Activated T-helper 17 cell treated with anti-CD3 and anti-CD28 coated beads, Interleukin-2, amount 50 U/mL, for 72 hours (primary cell): ENCODE data around the gene KLHL26. TPM values are rescaled to one million over a fixed set of nuclear protein-coding genes. Genes with fewer than 3 reads are reported as not detected.

ENCODE experiments used
- ATAC-seq: fragments of 150-1000 bp; cut with Tn5 transposase; replicated peaks from 2 replicates; pipeline ENCODE4 v1.10.0; 2021; ENCODE audit warnings: mild to moderate bottlenecking, moderate library complexity
- H3K27ac Mint-ChIP-seq: one replicate; pipeline ENCODE4 v1.8.0; 2022; ENCODE audit warnings: mixed read lengths
- H3K27me3 Mint-ChIP-seq: one replicate; pipeline ENCODE4 v1.8.0; 2022; ENCODE audit warnings: mixed read lengths
- H3K36me3 Mint-ChIP-seq: one replicate; pipeline ENCODE4 v1.8.0; 2022; ENCODE audit warnings: low read depth, mild to moderate bottlenecking, mixed read lengths
- H3K4me1 Mint-ChIP-seq: one replicate; pipeline ENCODE4 v1.8.0; 2022; ENCODE audit warnings: mixed read lengths
- H3K4me3 Mint-ChIP-seq: one replicate; pipeline ENCODE4 v1.8.0; 2022; ENCODE audit warnings: mild to moderate bottlenecking, mixed read lengths
- H3K9me3 Mint-ChIP-seq: one replicate; pipeline ENCODE4 v1.8.0; 2022; ENCODE audit warnings: mixed read lengths
- total RNA-seq, 2 donors: library from RNA; stranded (reverse); gene quantifications; one replicate each; pipeline ENCODE4 v1.2.3, GENCODE V29; 2022

KLHL26 gene
- total RNA-seq, 2 donors from 2014 or later: 10.6 to 11.4 TPM

- no peak for ATAC-seq
- Mint-ChIP-seq H3K9me3 (no peaks in the 10 kb centered on the region), H3K4me1 (peaks cover 5% of the 10 kb centered on the region), H3K27ac (peak overlapping the region; percentile 87), H3K36me3 (no peaks in the 10 kb centered on the region), H3K4me3 (peak overlapping the region; percentile 91), H3K27me3 (no peaks in the 10 kb centered on the region)
Measured at GRCh38 chr19:18683958-18684641, 47.3 kb downstream of the KLHL26 start.

- H3K36me3 Mint-ChIP-seq: no peaks in the 10 kb centered on the region
- no peaks in the 10 kb centered on the region for H3K27me3 Mint-ChIP-seq
- no peak overlapping the region for H3K27ac Mint-ChIP-seq
- H3K9me3 Mint-ChIP-seq: no peaks in the 10 kb centered on the region
- peak overlapping the region; percentile 91 for H3K4me3 Mint-ChIP-seq
- no peak for ATAC-seq
- peaks cover 7% of the 10 kb centered on the region for H3K4me1 Mint-ChIP-seq
Measured at GRCh38 chr19:18684642-18684993, 47.8 kb downstream of the KLHL26 start.

- H3K4me3 Mint-ChIP-seq: no peak overlapping the region
- no peaks in the 10 kb centered on the region for H3K9me3 Mint-ChIP-seq
- no peak for ATAC-seq
- no peaks in the 10 kb centered on the region for H3K27me3 Mint-ChIP-seq
- H3K36me3 Mint-ChIP-seq: no peaks in the 10 kb centered on the region
- H3K4me1 Mint-ChIP-seq: peaks cover 10% of the 10 kb centered on the region
- no peak overlapping the region for H3K27ac Mint-ChIP-seq
Measured at GRCh38 chr19:18685597-18686190, 48.9 kb downstream of the KLHL26 start.

- Mint-ChIP-seq H3K27ac (no peak overlapping the region), H3K9me3 (no peaks in the 10 kb centered on the region), H3K4me3 (no peak overlapping the region), H3K27me3 (no peaks in the 10 kb centered on the region), H3K4me1 (peaks cover 8% of the 10 kb centered on the region), H3K36me3 (no peaks in the 10 kb centered on the region)
- ATAC-seq: no peak
Measured at GRCh38 chr19:18687740-18688465, 51.1 kb downstream of the KLHL26 start.

GRCh38 chr19:18696023-18696422 lies 59.2 kb downstream of the KLHL26 start:
- ATAC-seq: no peak
- Mint-ChIP-seq H3K27me3 (no peaks in the 10 kb centered on the region), H3K4me1 (peaks cover 13% of the 10 kb centered on the region)

GRCh38 chr19:18697680-18698079 lies 60.9 kb downstream of the KLHL26 start:
- H3K36me3 Mint-ChIP-seq: no peaks in the 10 kb centered on the region
- no peak overlapping the region for H3K27ac Mint-ChIP-seq
- ATAC-seq: no peak
- peaks cover 13% of the 10 kb centered on the region for H3K4me1 Mint-ChIP-seq
- no peak overlapping the region for H3K4me3 Mint-ChIP-seq
- no peaks in the 10 kb centered on the region for H3K9me3 Mint-ChIP-seq
- H3K27me3 Mint-ChIP-seq: no peaks in the 10 kb centered on the region

More at GRCh38 chr19:18696023-18696422, 59.2 kb downstream of the KLHL26 start:
- H3K36me3 Mint-ChIP-seq: no peaks in the 10 kb centered on the region
- no peaks in the 10 kb centered on the region for H3K9me3 Mint-ChIP-seq
- no peak overlapping the region for H3K27ac Mint-ChIP-seq
- no peak overlapping the region for H3K4me3 Mint-ChIP-seq

- H3K4me1 Mint-ChIP-seq: peaks cover 13% of the 10 kb centered on the region
- H3K27ac Mint-ChIP-seq: no peak overlapping the region
- no peak for ATAC-seq
- no peaks in the 10 kb centered on the region for H3K36me3 Mint-ChIP-seq
- H3K27me3 Mint-ChIP-seq: no peaks in the 10 kb centered on the region
- H3K9me3 Mint-ChIP-seq: no peaks in the 10 kb centered on the region
- peak overlapping the region; percentile 83 for H3K4me3 Mint-ChIP-seq
Measured at GRCh38 chr19:18698321-18699167, 61.7 kb downstream of the KLHL26 start.

- peak overlapping the region; percentile 83 for H3K4me3 Mint-ChIP-seq
- H3K27ac Mint-ChIP-seq: peak overlapping the region; percentile 79
- no peak for ATAC-seq
- no peaks in the 10 kb centered on the region for H3K9me3 Mint-ChIP-seq
- H3K4me1 Mint-ChIP-seq: peaks cover 13% of the 10 kb centered on the region
- no peaks in the 10 kb centered on the region for H3K36me3 Mint-ChIP-seq
- no peaks in the 10 kb centered on the region for H3K27me3 Mint-ChIP-seq
Measured at GRCh38 chr19:18699403-18700054, 62.7 kb downstream of the KLHL26 start.

GRCh38 chr19:18700501-18701249 lies 63.8 kb downstream of the KLHL26 start:
- ATAC-seq: peak; percentile 88
- Mint-ChIP-seq H3K4me1 (peaks cover 13% of the 10 kb centered on the region), H3K27ac (peak overlapping the region; percentile 79), H3K9me3 (no peaks in the 10 kb centered on the region), H3K36me3 (no peaks in the 10 kb centered on the region), H3K4me3 (peak overlapping the region; percentile 83), H3K27me3 (no peaks in the 10 kb centered on the region)

- peak overlapping the region; percentile 83 for H3K4me3 Mint-ChIP-seq
Measured at GRCh38 chr19:18701250-18701608, 64.4 kb downstream of the KLHL26 start.

GRCh38 chr19:18704054-18704453 lies 67.2 kb downstream of the KLHL26 start:
- peaks cover 12% of the 10 kb centered on the region for H3K4me1 Mint-ChIP-seq

More at GRCh38 chr19:18701250-18701608, 64.4 kb downstream of the KLHL26 start:
- no peaks in the 10 kb centered on the region for H3K9me3 Mint-ChIP-seq
- peaks cover 13% of the 10 kb centered on the region for H3K4me1 Mint-ChIP-seq
- no peaks in the 10 kb centered on the region for H3K36me3 Mint-ChIP-seq
- peak; percentile 25 for ATAC-seq
- no peak overlapping the region for H3K27ac Mint-ChIP-seq
- no peaks in the 10 kb centered on the region for H3K27me3 Mint-ChIP-seq

GRCh38 chr19:18704971-18705370 lies 68.1 kb downstream of the KLHL26 start:
- peaks cover 3% of the 10 kb centered on the region for H3K4me1 Mint-ChIP-seq
- no peaks in the 10 kb centered on the region for H3K9me3 Mint-ChIP-seq
- H3K4me3 Mint-ChIP-seq: no peak overlapping the region
- no peak for ATAC-seq
- H3K27ac Mint-ChIP-seq: no peak overlapping the region
- no peaks in the 10 kb centered on the region for H3K36me3 Mint-ChIP-seq
- no peaks in the 10 kb centered on the region for H3K27me3 Mint-ChIP-seq

More at GRCh38 chr19:18704054-18704453, 67.2 kb downstream of the KLHL26 start:
- no peaks in the 10 kb centered on the region for H3K9me3 Mint-ChIP-seq
- H3K27ac Mint-ChIP-seq: no peak overlapping the region
- H3K27me3 Mint-ChIP-seq: no peaks in the 10 kb centered on the region
- ATAC-seq: no peak
- H3K4me3 Mint-ChIP-seq: no peak overlapping the region
- H3K36me3 Mint-ChIP-seq: no peaks in the 10 kb centered on the region

- H3K36me3 Mint-ChIP-seq: no peaks in the 10 kb centered on the region
- ATAC-seq: no peak
Measured at GRCh38 chr19:18708452-18709231, 71.8 kb downstream of the KLHL26 start.

More at GRCh38 chr19:18708452-18709231, 71.8 kb downstream of the KLHL26 start:
- H3K27me3 Mint-ChIP-seq: no peaks in the 10 kb centered on the region
- H3K4me1 Mint-ChIP-seq: no peaks in the 10 kb centered on the region
- H3K27ac Mint-ChIP-seq: no peak overlapping the region
- H3K4me3 Mint-ChIP-seq: no peak overlapping the region
- no peaks in the 10 kb centered on the region for H3K9me3 Mint-ChIP-seq
